Liver (tissue), 9 donors: ENCODE results near the gene ACBD7. TPM values are rescaled to one million over a fixed set of nuclear protein-coding genes. Genes with fewer than 3 reads are reported as not detected.

ENCODE experiments used
- DNase-seq: peaks from one replicate; pipeline ENCODE4 v3.0.0-alpha.2; 2017; ENCODE audit warnings: low spot score
- H3K27ac ChIP-seq, 2 donors: one replicate each; pipeline ENCODE4 v1.7.0; 2013; ENCODE audit warnings: inconsistent platforms in 2 of 2, low read length in 2 of 2, control low read depth in 1 of 2, low read depth in 1 of 2, mild to moderate bottlenecking in 1 of 2
- H3K27me3 ChIP-seq, 4 donors: one replicate each; pipeline versions ENCODE4 v1.6.1 to v1.7.0; 2013; ENCODE audit warnings: low read length in 3 of 4, inconsistent platforms in 1 of 4, mild to moderate bottlenecking in 1 of 4, moderate library complexity in 1 of 4; ENCODE audit not compliant: control insufficient read depth in 4 of 4, insufficient read depth in 4 of 4
- H3K36me3 ChIP-seq, 4 donors: one replicate each; pipeline versions ENCODE4 v1.6.1 to v1.7.0; 2013; ENCODE audit warnings: low read length in 3 of 4, mild to moderate bottlenecking in 3 of 4, low read depth in 1 of 4, moderate library complexity in 1 of 4; ENCODE audit not compliant: control insufficient read depth in 4 of 4, insufficient read depth in 3 of 4
- H3K4me1 ChIP-seq, 4 donors: one replicate each; pipeline versions ENCODE4 v1.6.1 to v1.7.0; 2013; ENCODE audit warnings: low read length in 3 of 4, mild to moderate bottlenecking in 3 of 4, moderate library complexity in 1 of 4; ENCODE audit not compliant: control insufficient read depth in 4 of 4, insufficient read depth in 4 of 4
- H3K4me3 ChIP-seq, 3 donors: one replicate each; pipeline versions ENCODE4 v1.6.1 to v1.7.0; 2013; ENCODE audit warnings: low read length in 3 of 3, control low read depth in 1 of 3, low read depth in 1 of 3, mild to moderate bottlenecking in 1 of 3
- H3K9ac ChIP-seq, 2 donors: one replicate each; pipeline ENCODE4 v1.7.0; 2013; ENCODE audit warnings: low read length in 2 of 2, mild to moderate bottlenecking in 2 of 2, moderate library complexity in 2 of 2, control low read depth in 1 of 2, low read depth in 1 of 2
- H3K9me3 ChIP-seq, 4 donors: one replicate each; pipeline versions ENCODE4 v1.6.1 to v1.7.0; 2013; ENCODE audit warnings: low read length in 3 of 4; ENCODE audit not compliant: control insufficient read depth in 4 of 4
- EGR1 ChIP-seq, 2 donors: IDR thresholded peaks; 2 replicates each; pipeline ENCODE4 v1.6.1; 2016 to 2018; ENCODE audit warnings: antibody characterized with exemption in 2 of 2, low read depth in 2 of 2
- FOXA1 ChIP-seq: IDR thresholded peaks from 2 replicates; pipeline ENCODE4 v1.6.1; 2016; ENCODE audit warnings: antibody characterized with exemption
- FOXA2 ChIP-seq: IDR thresholded peaks from 2 replicates; pipeline ENCODE4 v1.6.1; 2016; ENCODE audit warnings: antibody characterized with exemption
- GABPA ChIP-seq, 2 donors: IDR thresholded peaks in 1 of 2; conservative IDR thresholded peaks in 1 of 2; 2 replicates each; pipeline ENCODE4 v1.6.1; 2016; ENCODE audit warnings: antibody characterized with exemption in 2 of 2, mild to moderate bottlenecking in 1 of 2, moderate library complexity in 1 of 2
- HNF4A ChIP-seq, 2 donors: conservative IDR thresholded peaks; 2 replicates each; pipeline ENCODE4 v1.6.1; 2016; ENCODE audit warnings: antibody characterized with exemption in 2 of 2, mild to moderate bottlenecking in 2 of 2
- JUND ChIP-seq, 2 donors: IDR thresholded peaks; 2 replicates each; pipeline ENCODE4 v1.6.1; 2016; ENCODE audit warnings: antibody characterized with exemption in 2 of 2
- RAD21 ChIP-seq, 2 donors: IDR thresholded peaks; 2 replicates each; pipeline ENCODE4 v1.6.1; 2016; ENCODE audit warnings: antibody characterized with exemption in 2 of 2, mild to moderate bottlenecking in 2 of 2
- REST ChIP-seq: IDR thresholded peaks from 2 replicates; pipeline ENCODE4 v1.6.1; 2016; ENCODE audit warnings: antibody characterized with exemption, mild to moderate bottlenecking
- RXRA ChIP-seq, 2 donors: IDR thresholded peaks; 2 replicates each; pipeline ENCODE4 v1.6.1; 2017 to 2018; ENCODE audit warnings: antibody characterized with exemption in 2 of 2, mild to moderate bottlenecking in 1 of 2
- SP1 ChIP-seq: IDR thresholded peaks from 2 replicates; pipeline ENCODE4 v1.6.1; 2018; ENCODE audit warnings: antibody characterized with exemption, mild to moderate bottlenecking
- TAF1 ChIP-seq: conservative IDR thresholded peaks from 2 replicates; pipeline ENCODE4 v1.6.1; 2016; ENCODE audit warnings: antibody characterized with exemption, mild to moderate bottlenecking
- YY1 ChIP-seq: IDR thresholded peaks from 2 replicates; pipeline ENCODE4 v1.6.1; 2016; ENCODE audit warnings: antibody characterized with exemption, mild to moderate bottlenecking
- WGBS: extraction: QIAGEN DNeasy Blood & Tissue Kit; methylation state at CpG from one replicate; pipeline ENCODE4 v1.1.7; 2013; 5-methylcytosine and 5-hydroxymethylcytosine counted together
- polyA plus RNA-seq, 2 donors: library from polyadenylated mRNA; stranded (reverse) in 1 of 2; unstranded in 1 of 2; fragments of 200-250 nt in 1 of 2; fragments of >200 nt in 1 of 2; fragmentation: Nextera tagmentation in 1 of 2; extraction: Ambion mirVana in 1 of 2; gene quantifications; one replicate each; pipeline versions ENCODE4 v1.2.1 to v1.2.3, GENCODE V29; 2013 to 2015
- total RNA-seq, 2 donors: library from RNA; depleted of rRNA; stranded (reverse); fragments of >200 nt; gene quantifications; one replicate each; pipeline ENCODE4 v1.2.3, GENCODE V29; 2014
- TF ChIP-seq, protein P1 (sequence below): fragments of 150-350 bp; IDR thresholded peaks from 2 replicates; pipeline ENCODE4 v1.5.1; 2017; ENCODE audit warnings: improper control_type of control experiment, low read depth, low read length; ENCODE audit not compliant: missing input control
- TF ChIP-seq, protein P2 (sequence below): IDR thresholded peaks from 2 replicates; pipeline ENCODE4 v1.6.1; 2016; ENCODE audit warnings: antibody characterized with exemption
- TF ChIP-seq, protein P3 (sequence below): IDR thresholded peaks from 2 replicates; pipeline ENCODE4 v1.6.1; 2016; ENCODE audit warnings: antibody characterized with exemption
- TF ChIP-seq, protein P4 (sequence below): IDR thresholded peaks from 2 replicates; pipeline ENCODE4 v1.6.1; 2016; ENCODE audit warnings: antibody characterized with exemption
- donor health status: healthy.
- donor health status: healthy.
- donor health status: healthy.
- donor health status: healthy.
- donor health status: healthy.

The ACBD7 gene
- total and polyA plus RNA-seq, 4 donors: 0.13 to 0.37 TPM; not detected in 2

GRCh38 chr10:15123749-15124184 is 35.2 kb upstream of the ACBD7 start:
- no peak overlapping the region for H3K27ac ChIP-seq
- H3K9ac ChIP-seq: no peak overlapping the region
- no peak for DNase-seq
- no peaks in the 10 kb centered on the region for H3K4me1 ChIP-seq
- TF ChIP-seq RXRA (IDR thresholded peaks at IDR 0.05): no peak
- H3K27me3 ChIP-seq: no peaks in the 10 kb centered on the region
- no peaks in the 10 kb centered on the region for H3K9me3 ChIP-seq
- no peak overlapping the region for H3K4me3 ChIP-seq
- peaks cover 7 to 17% (median 14%) of the 10 kb centered on the region in 4 donors for H3K36me3 ChIP-seq
- 79% methylated on average over 3 of the region's 3 CpGs for WGBS

DNA sequence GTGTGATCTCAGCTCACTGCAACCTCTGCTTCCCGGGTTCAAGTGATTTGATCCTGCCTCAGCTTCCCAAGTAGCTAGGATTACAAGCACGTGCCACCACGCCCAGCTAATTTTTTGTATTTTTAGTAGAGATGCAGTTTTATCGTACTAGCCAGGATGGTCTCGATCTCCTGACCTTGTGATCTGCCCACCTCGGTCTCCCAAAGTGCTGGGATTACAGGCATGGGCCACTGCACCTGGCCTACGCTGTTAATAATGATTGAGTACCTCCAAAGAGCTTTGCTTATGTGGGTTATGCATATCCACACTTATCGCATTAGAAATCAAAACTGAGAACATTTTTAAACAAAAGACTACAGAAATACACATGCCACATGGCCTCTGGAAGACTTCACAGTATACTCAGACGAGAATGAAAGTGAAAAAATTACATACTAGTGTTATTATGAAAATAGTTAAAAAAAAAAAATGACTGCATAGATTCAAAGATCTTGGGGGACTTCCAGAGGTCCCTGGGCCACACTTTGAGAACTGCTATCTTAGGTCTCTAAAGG is 34.0 kb upstream of the ACBD7 start:
- H3K27me3 ChIP-seq: no peaks in the 10 kb centered on the region
- H3K27ac ChIP-seq: no peak overlapping the region
- peaks cover 7 to 21% (median 15%) of the 10 kb centered on the region in 4 donors for H3K36me3 ChIP-seq

GRCh38 chr10:15121707-15122106 is 33.1 kb upstream of the ACBD7 start:
- WGBS: 100% methylated on average over 1 of the region's 1 CpG
- peaks cover 7 to 25% (median 15%) of the 10 kb centered on the region in 4 donors for H3K36me3 ChIP-seq
- no peak overlapping the region for H3K4me3 ChIP-seq
- DNase-seq: no peak
- no peak overlapping the region for H3K9ac ChIP-seq
- no peaks in the 10 kb centered on the region for H3K9me3 ChIP-seq
- H3K27me3 ChIP-seq: no peaks in the 10 kb centered on the region
- H3K27ac ChIP-seq: no peak overlapping the region
- no peaks in the 10 kb centered on the region for H3K4me1 ChIP-seq
- no peak for TF ChIP-seq REST
- TF ChIP-seq SP1: no peak
- TF ChIP-seq JUND (IDR thresholded peaks at IDR 0.05): no peak
- no peak for TF ChIP-seq YY1
- TF ChIP-seq RXRA (IDR thresholded peaks at IDR 0.05): no peak
- no peak for TF ChIP-seq FOXA1
- TF ChIP-seq EGR1 (IDR thresholded peaks at IDR 0.05; ENCODE audit: low read depth in 2 of 2): no peak
- TF ChIP-seq, protein P1, sequence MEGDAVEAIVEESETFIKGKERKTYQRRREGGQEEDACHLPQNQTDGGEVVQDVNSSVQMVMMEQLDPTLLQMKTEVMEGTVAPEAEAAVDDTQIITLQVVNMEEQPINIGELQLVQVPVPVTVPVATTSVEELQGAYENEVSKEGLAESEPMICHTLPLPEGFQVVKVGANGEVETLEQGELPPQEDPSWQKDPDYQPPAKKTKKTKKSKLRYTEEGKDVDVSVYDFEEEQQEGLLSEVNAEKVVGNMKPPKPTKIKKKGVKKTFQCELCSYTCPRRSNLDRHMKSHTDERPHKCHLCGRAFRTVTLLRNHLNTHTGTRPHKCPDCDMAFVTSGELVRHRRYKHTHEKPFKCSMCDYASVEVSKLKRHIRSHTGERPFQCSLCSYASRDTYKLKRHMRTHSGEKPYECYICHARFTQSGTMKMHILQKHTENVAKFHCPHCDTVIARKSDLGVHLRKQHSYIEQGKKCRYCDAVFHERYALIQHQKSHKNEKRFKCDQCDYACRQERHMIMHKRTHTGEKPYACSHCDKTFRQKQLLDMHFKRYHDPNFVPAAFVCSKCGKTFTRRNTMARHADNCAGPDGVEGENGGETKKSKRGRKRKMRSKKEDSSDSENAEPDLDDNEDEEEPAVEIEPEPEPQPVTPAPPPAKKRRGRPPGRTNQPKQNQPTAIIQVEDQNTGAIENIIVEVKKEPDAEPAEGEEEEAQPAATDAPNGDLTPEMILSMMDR: no peak

More for the DNA sequence above, 34.0 kb upstream of the ACBD7 start:
- WGBS: 95% methylated on average over 9 of the region's 9 CpGs
- DNase-seq: no peak
- Histone ChIP-seq H3K9ac (no peak overlapping the region), H3K9me3 (no peaks in the 10 kb centered on the region), H3K4me3 (no peak overlapping the region), H3K4me1 (no peaks in the 10 kb centered on the region)
- TF ChIP-seq, protein P2, sequence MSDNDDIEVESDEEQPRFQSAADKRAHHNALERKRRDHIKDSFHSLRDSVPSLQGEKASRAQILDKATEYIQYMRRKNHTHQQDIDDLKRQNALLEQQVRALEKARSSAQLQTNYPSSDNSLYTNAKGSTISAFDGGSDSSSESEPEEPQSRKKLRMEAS: no peak
- TF ChIP-seq SP1 (no peak), TAF1 (no peak), GABPA (IDR thresholded peaks at IDR 0.05 in 1 of 2, conservative IDR thresholded peaks at IDR 0.05 in 1 of 2) (no peak), EGR1 (IDR thresholded peaks at IDR 0.05; ENCODE audit: low read depth in 2 of 2) (no peak), RXRA (IDR thresholded peaks at IDR 0.05) (no peak), FOXA2 (no peak), HNF4A (conservative IDR thresholded peaks at IDR 0.05) (no peak), FOXA1 (no peak), RAD21 (IDR thresholded peaks at IDR 0.05) (no peak), YY1 (no peak)
- TF ChIP-seq, protein P1: no peak
- TF ChIP-seq, protein P3, sequence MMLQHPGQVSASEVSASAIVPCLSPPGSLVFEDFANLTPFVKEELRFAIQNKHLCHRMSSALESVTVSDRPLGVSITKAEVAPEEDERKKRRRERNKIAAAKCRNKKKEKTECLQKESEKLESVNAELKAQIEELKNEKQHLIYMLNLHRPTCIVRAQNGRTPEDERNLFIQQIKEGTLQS: no peak
- TF ChIP-seq, protein P4, sequence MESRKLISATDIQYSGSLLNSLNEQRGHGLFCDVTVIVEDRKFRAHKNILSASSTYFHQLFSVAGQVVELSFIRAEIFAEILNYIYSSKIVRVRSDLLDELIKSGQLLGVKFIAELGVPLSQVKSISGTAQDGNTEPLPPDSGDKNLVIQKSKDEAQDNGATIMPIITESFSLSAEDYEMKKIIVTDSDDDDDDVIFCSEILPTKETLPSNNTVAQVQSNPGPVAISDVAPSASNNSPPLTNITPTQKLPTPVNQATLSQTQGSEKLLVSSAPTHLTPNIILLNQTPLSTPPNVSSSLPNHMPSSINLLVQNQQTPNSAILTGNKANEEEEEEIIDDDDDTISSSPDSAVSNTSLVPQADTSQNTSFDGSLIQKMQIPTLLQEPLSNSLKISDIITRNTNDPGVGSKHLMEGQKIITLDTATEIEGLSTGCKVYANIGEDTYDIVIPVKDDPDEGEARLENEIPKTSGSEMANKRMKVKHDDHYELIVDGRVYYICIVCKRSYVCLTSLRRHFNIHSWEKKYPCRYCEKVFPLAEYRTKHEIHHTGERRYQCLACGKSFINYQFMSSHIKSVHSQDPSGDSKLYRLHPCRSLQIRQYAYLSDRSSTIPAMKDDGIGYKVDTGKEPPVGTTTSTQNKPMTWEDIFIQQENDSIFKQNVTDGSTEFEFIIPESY: no peak
